HG03139 (cell line): ENCODE measurements around the gene SCN3A.

Source experiments
- ATAC-seq: cut with Tn5 transposase; IDR thresholded peaks from one replicate; pipeline ENCODE4 v1.9.1; 2021; ENCODE audit not compliant: unreplicated experiment

SCN3A gene

GRCh38 chr2:165058476-165059265, 145.2 kb downstream of the SCN3A start:
- no peak for ATAC-seq

GRCh38 chr2:165057931-165058330, 145.9 kb downstream of the SCN3A start:
- no peak for ATAC-seq

- ATAC-seq = no peak
Measured at GRCh38 chr2:165057308-165057707, 146.5 kb downstream of the SCN3A start.

GRCh38 chr2:165056564-165056963, 147.3 kb downstream of the SCN3A start:
- no peak for ATAC-seq

GRCh38 chr2:165055082-165055851, 148.6 kb downstream of the SCN3A start:
- no peak for ATAC-seq

- no peak for ATAC-seq
Measured at GRCh38 chr2:165054652-165055051, 149.2 kb downstream of the SCN3A start.

- ATAC-seq = no peak
Measured at GRCh38 chr2:165044505-165045303, 159.1 kb downstream of the SCN3A start.
